DMS153 (cell line): ENCODE results near the gene ZDHHC14.
"Not testable (repeated sequence)": the region's sequence is repeated elsewhere in the genome, so short reads cannot be mapped to it uniquely, and the experiment has no call there.

ENCODE experiments used
- DNase-seq: peaks from one replicate; lab custom pipeline; 2025; lab: John Stamatoyannopoulos, UW

ZDHHC14 gene

GRCh38 chr6:157688960-157689599, 308.1 kb downstream of the ZDHHC14 start:
- no peak for DNase-seq

- DNase-seq: no peak
Observed at GRCh38 chr6:157689875-157690274, 308.9 kb downstream of the ZDHHC14 start.

GRCh38 chr6:157690441-157691210, 309.6 kb downstream of the ZDHHC14 start:
- DNase-seq: no peak

DNA sequence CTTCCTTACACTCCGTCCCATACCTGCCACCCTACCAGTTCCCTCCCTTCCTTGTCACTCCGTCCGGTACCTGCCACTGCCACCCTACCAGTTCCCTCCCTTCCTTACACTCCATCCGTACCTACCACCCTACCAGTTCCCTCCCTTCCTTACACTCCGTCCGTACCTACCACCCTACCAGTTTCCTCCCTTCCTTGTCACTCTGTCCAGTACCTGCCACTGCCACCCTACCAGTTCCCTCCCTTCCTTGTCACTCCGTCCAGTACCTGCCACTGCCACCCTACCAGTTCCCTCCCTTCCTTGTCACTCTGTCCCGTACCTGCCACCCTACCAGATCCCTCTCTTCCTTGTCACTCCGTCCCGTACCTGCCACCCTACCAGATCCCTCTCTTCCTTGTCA, 310.6 kb downstream of the ZDHHC14 start:
- DNase-seq: not testable (repeated sequence)

GRCh38 chr6:157693867-157694266, 312.9 kb downstream of the ZDHHC14 start:
- no peak for DNase-seq

DNA sequence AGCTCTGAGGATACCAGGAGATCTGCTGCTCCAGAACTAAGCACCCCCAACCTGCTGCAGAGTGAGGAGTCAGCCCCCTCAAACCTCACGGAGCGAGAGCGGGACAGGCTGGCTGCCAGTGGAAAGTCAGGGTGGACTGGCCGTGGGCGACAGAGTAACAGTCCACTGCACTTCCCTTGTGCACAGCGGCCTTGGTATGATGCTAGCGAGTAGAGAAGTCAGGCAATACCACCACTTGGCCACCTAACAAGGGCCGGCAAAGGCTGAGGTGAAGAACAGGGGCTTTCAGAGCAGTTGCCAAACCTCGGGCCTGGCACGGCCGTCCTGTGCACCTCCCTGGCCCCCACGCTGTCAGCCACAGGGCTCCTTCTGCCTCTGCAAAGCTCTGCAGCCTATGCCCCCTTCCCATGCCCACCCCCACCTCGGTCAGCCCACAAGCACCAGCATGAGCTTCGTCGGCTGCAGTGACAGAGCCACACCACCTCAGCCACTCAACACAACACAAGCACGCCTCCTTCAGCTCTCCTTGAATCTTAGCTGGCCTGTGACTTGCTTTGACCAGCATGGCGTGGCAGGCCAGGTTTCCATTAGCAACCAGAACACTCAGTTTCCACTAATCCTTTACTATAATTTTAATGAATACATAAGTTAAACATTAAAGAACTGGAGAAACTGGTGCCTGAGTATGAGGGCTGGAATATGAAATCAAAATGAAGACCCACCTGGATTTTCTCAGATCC, 314.5 kb downstream of the ZDHHC14 start:
- no peak for DNase-seq

DNA sequence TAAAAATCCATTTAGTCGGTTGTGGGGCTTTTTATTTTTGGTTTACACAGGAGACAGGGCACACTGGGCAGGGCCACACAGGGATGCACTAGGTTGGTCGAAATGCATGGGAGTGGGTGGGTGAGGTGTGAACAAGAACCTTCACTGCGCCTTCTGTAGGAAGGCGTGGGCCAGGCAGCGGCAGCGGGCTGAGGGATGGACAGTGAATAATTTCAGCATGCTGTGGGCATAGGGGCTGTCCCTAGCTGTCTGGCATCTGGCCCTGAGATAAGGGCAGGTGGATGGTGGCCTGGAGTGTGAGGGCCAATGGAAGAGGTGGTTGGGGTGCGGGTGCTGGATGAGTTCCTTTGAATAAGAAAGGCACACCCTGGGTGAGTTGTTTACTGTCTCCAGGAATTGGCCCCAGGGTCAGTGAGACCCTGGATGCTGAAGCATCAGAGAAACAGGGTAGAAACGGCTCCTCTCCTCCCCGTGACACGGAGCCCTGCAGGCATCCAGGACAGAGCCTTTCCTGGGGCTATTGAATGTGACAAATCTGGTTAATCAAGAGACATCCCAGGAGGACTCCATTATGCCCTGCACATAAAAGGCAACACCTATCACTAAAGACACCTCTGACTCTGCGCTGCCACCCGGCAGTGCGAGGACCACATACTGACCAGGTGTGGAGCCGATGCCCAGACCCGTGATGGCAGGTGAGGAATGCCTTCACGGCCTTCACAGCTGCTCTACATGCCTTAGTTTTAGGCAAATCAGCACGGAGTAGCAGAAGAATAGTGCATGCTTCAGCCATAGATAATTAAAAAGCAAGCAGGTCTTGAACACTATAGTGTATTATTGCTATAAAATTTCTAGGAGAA, 319.0 kb downstream of the ZDHHC14 start:
- no peak for DNase-seq

- DNase-seq: not testable (repeated sequence)
Observed at GRCh38 chr6:157706351-157706750, 325.4 kb downstream of the ZDHHC14 start.

GRCh38 chr6:157706883-157707282, 325.9 kb downstream of the ZDHHC14 start:
- no peak for DNase-seq

DNA sequence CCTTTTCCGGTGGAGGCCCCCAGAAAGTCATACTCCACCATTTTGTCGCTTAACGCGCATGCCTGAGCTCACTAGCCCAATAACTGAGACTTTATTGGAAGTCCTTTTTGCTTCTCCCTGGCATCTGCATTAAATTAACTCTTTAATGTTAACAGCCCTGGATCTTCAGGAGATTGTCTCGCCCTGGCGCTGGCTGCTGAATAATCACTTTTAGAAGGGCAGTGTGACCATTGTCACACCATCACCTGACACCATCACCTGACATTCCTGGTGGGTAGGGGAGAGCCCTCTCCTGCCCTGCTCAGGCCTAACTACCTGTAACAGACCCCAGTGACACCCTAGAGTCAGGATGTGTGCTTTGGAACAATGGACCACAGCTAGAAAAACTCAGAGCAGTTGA, 326.6 kb downstream of the ZDHHC14 start:
- no peak for DNase-seq

- DNase-seq: no peak
Observed at GRCh38 chr6:157708239-157708638, 327.2 kb downstream of the ZDHHC14 start.

- DNase-seq: no peak
Observed at GRCh38 chr6:157708933-157709332, 327.9 kb downstream of the ZDHHC14 start.

DNA sequence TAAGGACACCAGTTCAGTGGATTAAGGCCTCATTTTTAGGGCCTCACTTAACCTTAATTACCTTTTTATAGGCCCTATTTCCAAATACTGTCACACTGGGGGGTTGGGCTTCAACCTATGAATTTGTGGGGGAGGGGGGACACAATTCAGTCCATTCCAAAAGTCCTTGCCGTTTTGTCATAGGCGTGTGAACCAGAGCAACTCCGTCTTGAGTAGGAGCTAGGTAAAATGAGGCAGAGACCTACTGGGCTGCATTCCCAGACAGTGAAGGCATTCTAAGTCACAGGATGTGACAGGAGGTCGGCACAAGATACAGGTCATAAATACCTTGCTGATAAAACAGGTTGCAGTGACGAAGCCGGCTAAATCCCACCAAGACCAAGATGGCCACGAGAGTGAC, 328.6 kb downstream of the ZDHHC14 start:
- DNase-seq: no peak

GRCh38 chr6:157710604-157711003, 329.6 kb downstream of the ZDHHC14 start:
- DNase-seq: no peak

- DNase-seq: no peak
Observed at GRCh38 chr6:157711060-157711459, 330.1 kb downstream of the ZDHHC14 start.

- DNase-seq: no peak
Observed at GRCh38 chr6:157712585-157713295, 331.8 kb downstream of the ZDHHC14 start.

DNA sequence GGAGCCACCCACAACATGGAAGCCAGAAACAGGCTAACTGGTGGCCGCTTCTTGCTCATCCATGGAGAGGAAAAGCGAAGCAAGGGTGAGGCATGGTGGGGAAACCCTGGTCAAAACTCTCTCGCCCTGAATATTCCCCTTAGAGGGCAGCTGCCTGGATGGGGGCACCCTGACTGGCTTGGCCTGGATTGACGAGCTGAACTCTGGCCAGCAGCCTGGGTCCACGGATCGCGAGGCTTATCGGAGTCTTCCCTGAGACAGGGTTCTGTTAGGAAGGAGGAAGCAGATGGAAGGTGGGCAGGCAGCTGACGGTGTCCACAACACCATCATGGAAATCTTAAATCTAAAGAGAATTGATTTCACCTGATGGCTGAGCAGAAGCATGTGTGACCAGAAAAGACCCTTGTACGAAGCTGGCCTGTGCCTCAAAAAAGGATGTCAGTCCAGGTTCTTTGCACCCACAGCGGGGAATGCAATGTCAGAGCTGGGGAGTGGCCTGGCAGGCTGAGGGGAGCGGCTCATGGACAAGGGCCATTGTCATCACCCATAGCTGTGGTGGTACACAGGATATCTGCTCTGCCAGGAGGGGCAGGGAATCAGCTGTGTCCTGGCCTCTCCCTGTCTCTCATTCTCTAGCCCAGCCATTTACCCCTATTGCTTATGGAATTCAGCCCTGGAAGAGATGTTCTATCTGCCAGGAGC, 332.6 kb downstream of the ZDHHC14 start:
- DNase-seq: no peak

GRCh38 chr6:157714153-157714490, 333.1 kb downstream of the ZDHHC14 start:
- DNase-seq: no peak

- DNase-seq: no peak
Observed at GRCh38 chr6:157715728-157716164, 334.8 kb downstream of the ZDHHC14 start.

- DNase-seq: no peak
Observed at GRCh38 chr6:157716251-157716995, 335.4 kb downstream of the ZDHHC14 start.
